Measurements from ENCODE around the gene SLC23A2.

SLC23A2 gene

DNA sequence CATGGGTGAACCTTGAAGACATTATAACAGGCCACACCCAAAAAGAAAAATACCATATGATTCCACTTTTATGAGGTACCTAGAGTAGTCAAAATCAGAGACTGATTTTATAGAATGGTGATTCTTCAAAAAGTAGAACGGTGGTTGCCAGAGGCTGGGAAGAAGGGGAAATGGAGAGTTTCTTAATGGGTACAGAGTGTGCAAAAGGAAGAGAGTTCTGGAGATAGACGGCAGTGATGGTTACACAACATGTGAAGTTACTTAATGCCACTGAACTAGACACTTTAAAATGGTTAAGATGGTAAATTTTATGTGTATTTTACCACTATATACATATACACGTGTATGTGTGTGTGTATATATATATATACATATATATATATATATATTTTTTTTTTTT, 198.8 kb downstream of the SLC23A2 start:
- H3K4me3 ChIP-seq (ENCODE audit: low read depth, low read length), result no peak overlapping the region
- TF ChIP-seq, protein P1, sequence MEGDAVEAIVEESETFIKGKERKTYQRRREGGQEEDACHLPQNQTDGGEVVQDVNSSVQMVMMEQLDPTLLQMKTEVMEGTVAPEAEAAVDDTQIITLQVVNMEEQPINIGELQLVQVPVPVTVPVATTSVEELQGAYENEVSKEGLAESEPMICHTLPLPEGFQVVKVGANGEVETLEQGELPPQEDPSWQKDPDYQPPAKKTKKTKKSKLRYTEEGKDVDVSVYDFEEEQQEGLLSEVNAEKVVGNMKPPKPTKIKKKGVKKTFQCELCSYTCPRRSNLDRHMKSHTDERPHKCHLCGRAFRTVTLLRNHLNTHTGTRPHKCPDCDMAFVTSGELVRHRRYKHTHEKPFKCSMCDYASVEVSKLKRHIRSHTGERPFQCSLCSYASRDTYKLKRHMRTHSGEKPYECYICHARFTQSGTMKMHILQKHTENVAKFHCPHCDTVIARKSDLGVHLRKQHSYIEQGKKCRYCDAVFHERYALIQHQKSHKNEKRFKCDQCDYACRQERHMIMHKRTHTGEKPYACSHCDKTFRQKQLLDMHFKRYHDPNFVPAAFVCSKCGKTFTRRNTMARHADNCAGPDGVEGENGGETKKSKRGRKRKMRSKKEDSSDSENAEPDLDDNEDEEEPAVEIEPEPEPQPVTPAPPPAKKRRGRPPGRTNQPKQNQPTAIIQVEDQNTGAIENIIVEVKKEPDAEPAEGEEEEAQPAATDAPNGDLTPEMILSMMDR (IDR thresholded peaks at IDR 0.05; ENCODE audit: borderline replicate concordance, insufficient read depth, low read depth, low read length), result no peak
